OCI-LY1 (cell line): ENCODE measurements around the gene FRMD5.

Experiments
- EZH2 ChIP-seq: fragments of 200-600 bp; sonication (generic), shearing (Covaris generic); IDR thresholded peaks from 2 replicates; pipeline ENCODE4 v1.8.0; 2017; ENCODE audit warnings: borderline replicate concordance, mixed run types, mild to moderate bottlenecking, antibody characterized with exemption, low read length, moderate library complexity, mixed read lengths
- TF ChIP-seq, protein P1 (sequence below): fragments of 200-600 bp; sonication (generic), shearing (Covaris generic); IDR thresholded peaks from 2 replicates; pipeline ENCODE4 v1.5.1; 2017; ENCODE audit warnings: mild to moderate bottlenecking, antibody characterized with exemption, low read length, moderate library complexity, mixed read lengths

DNA sequence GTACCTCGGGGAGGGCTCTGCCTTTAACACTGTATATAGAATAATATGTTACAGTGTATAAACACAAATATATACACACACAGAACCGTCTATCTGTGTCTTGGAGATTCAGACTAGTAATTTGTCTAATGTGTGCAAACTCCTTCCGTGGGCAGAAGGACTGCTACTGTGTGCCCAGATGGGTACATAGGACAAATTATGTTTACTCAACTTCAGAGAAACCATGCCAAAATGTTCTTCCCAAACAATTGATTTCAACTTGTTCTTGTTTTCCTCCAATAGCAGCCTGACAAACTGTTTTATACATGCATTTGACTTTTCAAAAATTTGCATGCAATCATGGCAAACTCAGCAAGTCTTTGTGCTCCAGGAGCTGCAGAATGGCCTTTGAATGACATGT is 97.5 kb downstream of the FRMD5 start:
- TF ChIP-seq, protein P1, sequence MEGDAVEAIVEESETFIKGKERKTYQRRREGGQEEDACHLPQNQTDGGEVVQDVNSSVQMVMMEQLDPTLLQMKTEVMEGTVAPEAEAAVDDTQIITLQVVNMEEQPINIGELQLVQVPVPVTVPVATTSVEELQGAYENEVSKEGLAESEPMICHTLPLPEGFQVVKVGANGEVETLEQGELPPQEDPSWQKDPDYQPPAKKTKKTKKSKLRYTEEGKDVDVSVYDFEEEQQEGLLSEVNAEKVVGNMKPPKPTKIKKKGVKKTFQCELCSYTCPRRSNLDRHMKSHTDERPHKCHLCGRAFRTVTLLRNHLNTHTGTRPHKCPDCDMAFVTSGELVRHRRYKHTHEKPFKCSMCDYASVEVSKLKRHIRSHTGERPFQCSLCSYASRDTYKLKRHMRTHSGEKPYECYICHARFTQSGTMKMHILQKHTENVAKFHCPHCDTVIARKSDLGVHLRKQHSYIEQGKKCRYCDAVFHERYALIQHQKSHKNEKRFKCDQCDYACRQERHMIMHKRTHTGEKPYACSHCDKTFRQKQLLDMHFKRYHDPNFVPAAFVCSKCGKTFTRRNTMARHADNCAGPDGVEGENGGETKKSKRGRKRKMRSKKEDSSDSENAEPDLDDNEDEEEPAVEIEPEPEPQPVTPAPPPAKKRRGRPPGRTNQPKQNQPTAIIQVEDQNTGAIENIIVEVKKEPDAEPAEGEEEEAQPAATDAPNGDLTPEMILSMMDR = no peak
- TF ChIP-seq EZH2 = no peak
